H9 (cell line): ENCODE data around the gene HOXC11. TPM values are rescaled to one million over a fixed set of nuclear protein-coding genes. Genes with fewer than 3 reads are reported as not detected.

Experiments used
- DNase-seq: peaks from one replicate; pipeline ENCODE4 v3.0.0-alpha.2; 2017
- H2AFZ ChIP-seq: one replicate; pipeline ENCODE4 v1.6.1; 2013; ENCODE audit warnings: mild to moderate bottlenecking, low read length, control low read depth, moderate library complexity
- H2AK5ac ChIP-seq: 2 replicates; pipeline ENCODE4 v1.6.1; 2013; ENCODE audit warnings: low read length, control low read depth, mixed read lengths; ENCODE audit not compliant: insufficient read length
- H2BK120ac ChIP-seq: one replicate; pipeline ENCODE4 v1.6.1; 2013; ENCODE audit warnings: low read depth, mild to moderate bottlenecking, low read length, control low read depth, inconsistent platforms; ENCODE audit not compliant: poor library complexity, severe bottlenecking
- H2BK12ac ChIP-seq: 2 replicates; pipeline ENCODE4 v1.6.1; 2013; ENCODE audit warnings: low read length, control low read depth, mixed read lengths, low read depth; ENCODE audit not compliant: insufficient read length
- H2BK15ac ChIP-seq: 2 replicates; pipeline ENCODE4 v1.6.1; 2013; ENCODE audit warnings: low read depth, low read length, control low read depth
- H2BK20ac ChIP-seq: one replicate; pipeline ENCODE4 v1.6.1; 2013; ENCODE audit warnings: low read depth, mild to moderate bottlenecking, low read length, control low read depth, inconsistent platforms; ENCODE audit not compliant: poor library complexity, severe bottlenecking
- H2BK5ac ChIP-seq: 2 replicates; pipeline ENCODE4 v1.6.1; 2013; ENCODE audit warnings: low read length, control low read depth, mixed read lengths; ENCODE audit not compliant: insufficient read length
- H3K14ac ChIP-seq: 2 replicates; pipeline ENCODE4 v1.6.1; 2013; ENCODE audit warnings: low read length, control low read depth; ENCODE audit not compliant: insufficient read depth
- H3K18ac ChIP-seq: 2 replicates; pipeline ENCODE4 v1.6.1; 2013; ENCODE audit warnings: low read depth, mild to moderate bottlenecking, mixed read lengths, low read length, control low read depth; ENCODE audit not compliant: insufficient read length
- H3K23ac ChIP-seq: 2 replicates; pipeline ENCODE4 v1.6.1; 2013; ENCODE audit warnings: low read length, control low read depth, mixed read lengths, low read depth; ENCODE audit not compliant: insufficient read length
- H3K23me2 ChIP-seq: 2 replicates; pipeline ENCODE4 v1.6.1; 2013; ENCODE audit warnings: low read depth, mild to moderate bottlenecking, mixed read lengths, low read length, control low read depth; ENCODE audit not compliant: insufficient read length, poor library complexity, severe bottlenecking
- H3K27ac ChIP-seq: 2 replicates; pipeline ENCODE4 v1.5.1; 2013; ENCODE audit warnings: low read length, control low read depth, mixed read lengths, low read depth; ENCODE audit not compliant: insufficient read length
- H3K27me3 ChIP-seq: 2 replicates; pipeline ENCODE4 v1.6.1; 2013; ENCODE audit warnings: low read length, control low read depth, inconsistent platforms; ENCODE audit not compliant: insufficient read depth
- H3K4ac ChIP-seq: 2 replicates; pipeline ENCODE4 v1.6.1; 2013; ENCODE audit warnings: low read depth, mild to moderate bottlenecking, control low read depth, inconsistent platforms, low read length, moderate library complexity
- H3K4me1 ChIP-seq: 2 replicates; pipeline ENCODE4 v1.6.1; 2013; ENCODE audit warnings: low read length, control low read depth, inconsistent platforms; ENCODE audit not compliant: insufficient read depth
- H3K4me2 ChIP-seq: 2 replicates; pipeline ENCODE4 v1.6.1; 2013; ENCODE audit warnings: low read length, control low read depth, mixed read lengths; ENCODE audit not compliant: insufficient read length, insufficient read depth
- H3K56ac ChIP-seq: 2 replicates; pipeline ENCODE4 v1.6.1; 2013; ENCODE audit warnings: low read depth, mild to moderate bottlenecking, mixed read lengths, low read length, control low read depth; ENCODE audit not compliant: insufficient read length
- H3K79me1 ChIP-seq: 2 replicates; pipeline ENCODE4 v1.6.1; 2013; ENCODE audit warnings: low read depth, mild to moderate bottlenecking, moderate library complexity, low read length, control low read depth, inconsistent platforms; ENCODE audit not compliant: insufficient read depth, poor library complexity, severe bottlenecking
- H3K79me2 ChIP-seq: 2 replicates; pipeline ENCODE4 v1.6.1; 2013; ENCODE audit warnings: low read length, control low read depth, inconsistent platforms; ENCODE audit not compliant: insufficient read depth
- H3K9ac ChIP-seq: 2 replicates; pipeline ENCODE4 v1.6.1; 2013; ENCODE audit warnings: low read length, control low read depth, mixed read lengths; ENCODE audit not compliant: insufficient read length; ENCODE audit errors: extremely low read depth
- H3K9me3 ChIP-seq: one replicate; pipeline ENCODE4 v1.6.1; 2013; ENCODE audit warnings: low read depth, low read length, inconsistent platforms; ENCODE audit not compliant: control insufficient read depth
- H3T11ph ChIP-seq: one replicate; pipeline ENCODE4 v1.6.1; 2013; ENCODE audit warnings: mild to moderate bottlenecking, low read length, control low read depth, inconsistent platforms
- H4K20me1 ChIP-seq: one replicate; pipeline ENCODE4 v1.6.1; 2013; ENCODE audit not compliant: control insufficient read depth, insufficient read length, insufficient read depth
- H4K5ac ChIP-seq: 2 replicates; pipeline ENCODE4 v1.6.1; 2013; ENCODE audit warnings: low read depth, mild to moderate bottlenecking, mixed read lengths, low read length, control low read depth; ENCODE audit not compliant: insufficient read length
- H4K8ac ChIP-seq: replicated peaks from 2 replicates; pipeline ENCODE4 v1.6.1; 2013; ENCODE audit warnings: low read length, control low read depth, mixed read lengths, low read depth; ENCODE audit not compliant: insufficient read length
- H4K91ac ChIP-seq: 2 replicates; pipeline ENCODE4 v1.6.1; 2013; ENCODE audit warnings: low read depth, mild to moderate bottlenecking, moderate library complexity, mixed read lengths, low read length, control low read depth; ENCODE audit not compliant: insufficient read length
- H3K27ac Mint-ChIP-seq, 3 experiments: 2 replicates in 2 of 3; 3 replicates in 1 of 3; pipeline ENCODE4 v1.8.0; 2020 to 2021; ENCODE audit warnings: mixed read lengths in 3 of 3, mild to moderate bottlenecking in 1 of 3, moderate library complexity in 1 of 3
- H3K27me3 Mint-ChIP-seq: 2 replicates; pipeline ENCODE4 v1.8.0; 2021; ENCODE audit warnings: low read depth, mild to moderate bottlenecking, moderate library complexity, mixed read lengths
- H3K36me3 Mint-ChIP-seq, 3 experiments: 2 replicates in 2 of 3; 3 replicates in 1 of 3; pipeline ENCODE4 v1.8.0; 2020 to 2021; ENCODE audit warnings: low read depth in 3 of 3, mixed read lengths in 3 of 3; ENCODE audit not compliant: insufficient read depth in 1 of 3
- H3K4me1 Mint-ChIP-seq, 2 experiments: 2 replicates each; pipeline ENCODE4 v1.8.0; 2020; ENCODE audit warnings: mixed read lengths in 2 of 2
- H3K4me3 Mint-ChIP-seq, 2 experiments: 2 replicates in 1 of 2; 3 replicates in 1 of 2; pipeline ENCODE4 v1.8.0; 2020 to 2021; ENCODE audit warnings: mild to moderate bottlenecking in 2 of 2, mixed read lengths in 2 of 2, moderate library complexity in 1 of 2
- H3K9me3 Mint-ChIP-seq, 2 experiments: 2 replicates in 1 of 2; 3 replicates in 1 of 2; pipeline ENCODE4 v1.8.0; 2020; ENCODE audit warnings: mild to moderate bottlenecking in 2 of 2, mixed read lengths in 2 of 2, moderate library complexity in 1 of 2
- WGBS: extraction: QIAGEN DNeasy Blood & Tissue Kit; methylation state at CpG from one replicate; pipeline ENCODE4 v1.1.7; 2013; ENCODE audit warnings: missing lambda C conversion rate, low lambda C conversion rate, mixed read lengths; ENCODE audit not compliant: insufficient read length; ENCODE audit errors: extremely low coverage; 5-methylcytosine and 5-hydroxymethylcytosine counted together
- total RNA-seq: library from RNA; stranded (reverse); gene quantifications from 2 replicates; pipeline ENCODE4 v1.2.1, GENCODE V29; 2021
- TF ChIP-seq, protein P1 (sequence below): fragments of 200-600 bp; sonication (generic); conservative IDR thresholded peaks from 3 replicates; pipeline ENCODE4 v1.8.0; 2021; ENCODE audit warnings: antibody characterized with exemption, mild to moderate bottlenecking

Gene HOXC11
- total RNA-seq, 1 experiment from 2014 or later: not detected

DNA sequence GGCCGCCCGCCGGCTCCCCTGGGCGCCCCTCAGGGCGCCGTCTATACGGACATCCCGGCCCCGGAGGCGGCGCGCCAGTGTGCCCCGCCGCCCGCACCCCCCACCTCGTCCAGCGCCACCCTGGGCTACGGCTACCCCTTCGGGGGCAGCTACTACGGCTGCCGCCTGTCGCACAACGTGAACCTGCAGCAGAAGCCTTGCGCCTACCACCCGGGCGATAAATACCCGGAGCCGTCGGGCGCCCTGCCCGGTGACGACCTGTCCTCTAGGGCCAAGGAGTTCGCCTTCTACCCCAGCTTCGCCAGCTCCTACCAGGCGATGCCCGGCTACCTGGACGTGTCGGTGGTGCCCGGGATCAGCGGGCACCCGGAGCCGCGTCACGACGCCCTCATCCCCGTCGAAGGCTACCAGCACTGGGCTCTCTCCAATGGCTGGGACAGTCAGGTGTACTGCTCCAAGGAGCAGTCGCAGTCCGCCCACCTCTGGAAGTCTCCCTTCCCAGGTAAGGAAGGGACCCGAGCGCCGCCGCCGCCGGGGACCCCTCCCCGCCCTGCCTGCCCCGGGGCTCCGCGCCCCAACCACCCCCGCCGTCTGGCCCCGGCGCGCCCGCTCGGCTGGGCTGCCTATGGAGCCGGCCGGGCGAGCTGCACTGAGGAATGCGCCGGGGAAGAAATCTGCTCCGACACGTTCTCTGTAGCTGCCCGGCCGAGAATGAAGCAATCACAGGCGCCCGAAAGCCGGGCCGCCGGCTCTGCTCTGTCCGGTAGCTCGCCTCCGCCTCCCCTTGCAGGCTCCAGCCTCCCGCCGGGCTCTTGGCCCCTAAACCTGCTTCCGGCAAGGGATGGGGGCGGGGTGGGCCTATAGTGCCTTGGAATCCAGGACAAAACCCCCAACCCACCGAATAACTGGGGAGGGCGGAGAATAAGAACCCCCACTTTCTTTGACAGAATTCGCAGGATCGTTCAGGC is 33.5 kb upstream of the HOXC11 start:
- Histone ChIP-seq H2BK120ac (no peak overlapping the region), H3K9ac (no peak overlapping the region), H3K4ac (no peak overlapping the region), H3K56ac (no peak overlapping the region), H3K23ac (no peak overlapping the region), H2BK5ac (no peak overlapping the region), H2AFZ (no peak overlapping the region), H3K79me1 (no peaks in the 10 kb centered on the region), H4K8ac (no peak overlapping the region), H2BK20ac (no peak overlapping the region), H3K4me2 (no peak overlapping the region), H2BK12ac (no peak overlapping the region), H3K79me2 (no peaks in the 10 kb centered on the region), H2AK5ac (no peak overlapping the region), H4K91ac (no peak overlapping the region), H3K27ac (no peak overlapping the region), H4K20me1 (no peaks in the 10 kb centered on the region), H3K9me3 (no peaks in the 10 kb centered on the region), H3K18ac (no peak overlapping the region), H3T11ph (no peak overlapping the region), H3K23me2 (no peaks in the 10 kb centered on the region), H2BK15ac (no peak overlapping the region), H4K5ac (no peak overlapping the region), H3K14ac (no peak overlapping the region), H3K27me3 (peaks cover 92% of the 10 kb centered on the region), H3K4me1 (no peaks in the 10 kb centered on the region)
- no peak overlapping the region for H3K27ac Mint-ChIP-seq
- TF ChIP-seq, protein P1, sequence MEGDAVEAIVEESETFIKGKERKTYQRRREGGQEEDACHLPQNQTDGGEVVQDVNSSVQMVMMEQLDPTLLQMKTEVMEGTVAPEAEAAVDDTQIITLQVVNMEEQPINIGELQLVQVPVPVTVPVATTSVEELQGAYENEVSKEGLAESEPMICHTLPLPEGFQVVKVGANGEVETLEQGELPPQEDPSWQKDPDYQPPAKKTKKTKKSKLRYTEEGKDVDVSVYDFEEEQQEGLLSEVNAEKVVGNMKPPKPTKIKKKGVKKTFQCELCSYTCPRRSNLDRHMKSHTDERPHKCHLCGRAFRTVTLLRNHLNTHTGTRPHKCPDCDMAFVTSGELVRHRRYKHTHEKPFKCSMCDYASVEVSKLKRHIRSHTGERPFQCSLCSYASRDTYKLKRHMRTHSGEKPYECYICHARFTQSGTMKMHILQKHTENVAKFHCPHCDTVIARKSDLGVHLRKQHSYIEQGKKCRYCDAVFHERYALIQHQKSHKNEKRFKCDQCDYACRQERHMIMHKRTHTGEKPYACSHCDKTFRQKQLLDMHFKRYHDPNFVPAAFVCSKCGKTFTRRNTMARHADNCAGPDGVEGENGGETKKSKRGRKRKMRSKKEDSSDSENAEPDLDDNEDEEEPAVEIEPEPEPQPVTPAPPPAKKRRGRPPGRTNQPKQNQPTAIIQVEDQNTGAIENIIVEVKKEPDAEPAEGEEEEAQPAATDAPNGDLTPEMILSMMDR: no peak
- no CpG with 5 or more reads among the region's 91 CpGs for WGBS
- H3K4me3 Mint-ChIP-seq: peak overlapping the region; percentile 29 to 67
- H3K9me3 Mint-ChIP-seq: peaks cover 3 to 6% of the 10 kb centered on the region in 2 experiments
- H3K4me1 Mint-ChIP-seq: peaks cover 0 to 19% of the 10 kb centered on the region in 2 experiments; a peak in 3 of 4 replicates
- DNase-seq: peak; percentile 65
- H3K36me3 Mint-ChIP-seq: no peaks in the 10 kb centered on the region
- peaks cover 98% of the 10 kb centered on the region for H3K27me3 Mint-ChIP-seq
